ENCODE results near the gene TRMT61A.

DNA sequence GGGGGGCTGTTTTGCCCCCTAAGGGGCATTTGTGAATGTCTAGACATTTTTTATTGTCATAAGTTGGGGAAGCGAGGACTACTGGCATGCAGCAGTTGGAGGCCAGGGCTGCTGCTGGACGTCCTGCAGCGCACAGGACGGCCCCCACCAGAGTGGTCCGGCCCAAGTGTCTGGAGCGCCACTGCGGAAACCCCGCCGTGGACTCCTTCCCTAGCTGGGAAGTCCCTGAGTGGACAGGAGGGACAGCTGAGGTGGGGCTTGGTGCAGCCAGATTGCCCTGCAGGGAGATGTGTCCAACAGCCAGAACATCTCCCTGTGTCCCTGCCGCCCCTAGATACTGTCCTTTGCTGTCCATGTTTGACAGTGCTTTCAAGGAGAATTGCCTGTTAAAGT is 11.8 kb upstream of the TRMT61A start:
- TF ChIP-seq, protein P1, sequence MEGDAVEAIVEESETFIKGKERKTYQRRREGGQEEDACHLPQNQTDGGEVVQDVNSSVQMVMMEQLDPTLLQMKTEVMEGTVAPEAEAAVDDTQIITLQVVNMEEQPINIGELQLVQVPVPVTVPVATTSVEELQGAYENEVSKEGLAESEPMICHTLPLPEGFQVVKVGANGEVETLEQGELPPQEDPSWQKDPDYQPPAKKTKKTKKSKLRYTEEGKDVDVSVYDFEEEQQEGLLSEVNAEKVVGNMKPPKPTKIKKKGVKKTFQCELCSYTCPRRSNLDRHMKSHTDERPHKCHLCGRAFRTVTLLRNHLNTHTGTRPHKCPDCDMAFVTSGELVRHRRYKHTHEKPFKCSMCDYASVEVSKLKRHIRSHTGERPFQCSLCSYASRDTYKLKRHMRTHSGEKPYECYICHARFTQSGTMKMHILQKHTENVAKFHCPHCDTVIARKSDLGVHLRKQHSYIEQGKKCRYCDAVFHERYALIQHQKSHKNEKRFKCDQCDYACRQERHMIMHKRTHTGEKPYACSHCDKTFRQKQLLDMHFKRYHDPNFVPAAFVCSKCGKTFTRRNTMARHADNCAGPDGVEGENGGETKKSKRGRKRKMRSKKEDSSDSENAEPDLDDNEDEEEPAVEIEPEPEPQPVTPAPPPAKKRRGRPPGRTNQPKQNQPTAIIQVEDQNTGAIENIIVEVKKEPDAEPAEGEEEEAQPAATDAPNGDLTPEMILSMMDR (IDR thresholded peaks at IDR 0.05; ENCODE audit: low read depth, low read length, poor library complexity, severe bottlenecking), result no peak
- no peak for TF ChIP-seq EZH2phosphoT487 (IDR thresholded peaks at IDR 0.05; ENCODE audit: borderline replicate concordance, low read length)
